Measurements from ENCODE around the gene SENP3. TPM values are rescaled to one million over a fixed set of nuclear protein-coding genes. Genes with fewer than 3 reads are reported as not detected.

SENP3 gene
- total RNA-seq, 2 donors from 2014 or later, result 71.5 to 82.3 TPM

DNA sequence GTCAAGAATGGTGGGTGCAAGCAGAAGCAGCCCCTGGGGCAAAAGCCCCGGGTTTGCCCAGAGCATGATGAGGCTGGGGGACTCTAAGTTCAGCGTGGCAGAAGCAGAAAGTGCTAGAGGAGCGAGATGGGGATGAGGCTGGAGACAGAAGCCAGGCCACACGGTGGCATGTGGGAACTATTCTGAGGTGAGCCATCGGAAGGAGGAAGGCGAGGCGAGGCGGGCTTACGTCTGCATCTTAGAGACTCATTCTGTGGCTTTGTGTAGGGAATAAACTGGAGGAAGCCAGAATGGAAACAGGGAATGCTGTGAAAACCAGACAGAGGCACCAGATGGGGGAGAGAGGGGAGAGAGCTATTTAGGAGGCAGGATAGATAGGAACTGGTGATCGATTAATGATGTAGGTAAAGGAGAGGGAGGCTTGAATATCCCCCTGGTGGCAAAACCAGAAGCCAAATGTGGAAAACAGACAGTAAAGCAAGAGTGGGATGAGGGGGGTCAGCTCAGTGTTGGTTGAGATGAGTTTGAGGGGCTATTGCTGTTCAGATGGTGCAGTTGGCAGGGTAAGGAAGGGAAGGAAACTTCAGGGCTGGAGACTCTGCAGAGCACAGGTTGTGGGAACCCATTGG lies 6.3 kb upstream of the SENP3 start:
- Mint-ChIP-seq H3K27ac (no peak overlapping the region), H3K4me3 (no peak overlapping the region)
- DNase-seq, result peak; percentile 65

GRCh38 chr17:7556627-7557026 lies 5.1 kb upstream of the SENP3 start:
- Histone ChIP-seq H3K4me3 (ENCODE audit: low read length) (no peak overlapping the region), H3K36me3 (ENCODE audit: control insufficient read depth, insufficient read depth, low read length) (no peaks in the 10 kb centered on the region), H3K4me1 (ENCODE audit: control insufficient read depth, insufficient read depth, low read length) (peaks cover 3% of the 10 kb centered on the region), H3K9me3 (ENCODE audit: control insufficient read depth, low read length) (no peaks in the 10 kb centered on the region), H3K9ac (ENCODE audit: extremely low read depth, low read length, poor library complexity, severe bottlenecking) (no peak overlapping the region), H3K27me3 (ENCODE audit: control insufficient read depth, insufficient read depth, low read length, poor library complexity, severe bottlenecking) (no peaks in the 10 kb centered on the region), H3K27ac (ENCODE audit: low read depth, low read length) (no peak overlapping the region)
- 95 to 100% methylated on average over 4 to 12 of the region's 12 CpGs for WGBS, 2 experiments (ENCODE audit: insufficient coverage in 1 of 2, insufficient read length in 1 of 2)
- DNase-seq, result no peak
- TF ChIP-seq, protein P1, sequence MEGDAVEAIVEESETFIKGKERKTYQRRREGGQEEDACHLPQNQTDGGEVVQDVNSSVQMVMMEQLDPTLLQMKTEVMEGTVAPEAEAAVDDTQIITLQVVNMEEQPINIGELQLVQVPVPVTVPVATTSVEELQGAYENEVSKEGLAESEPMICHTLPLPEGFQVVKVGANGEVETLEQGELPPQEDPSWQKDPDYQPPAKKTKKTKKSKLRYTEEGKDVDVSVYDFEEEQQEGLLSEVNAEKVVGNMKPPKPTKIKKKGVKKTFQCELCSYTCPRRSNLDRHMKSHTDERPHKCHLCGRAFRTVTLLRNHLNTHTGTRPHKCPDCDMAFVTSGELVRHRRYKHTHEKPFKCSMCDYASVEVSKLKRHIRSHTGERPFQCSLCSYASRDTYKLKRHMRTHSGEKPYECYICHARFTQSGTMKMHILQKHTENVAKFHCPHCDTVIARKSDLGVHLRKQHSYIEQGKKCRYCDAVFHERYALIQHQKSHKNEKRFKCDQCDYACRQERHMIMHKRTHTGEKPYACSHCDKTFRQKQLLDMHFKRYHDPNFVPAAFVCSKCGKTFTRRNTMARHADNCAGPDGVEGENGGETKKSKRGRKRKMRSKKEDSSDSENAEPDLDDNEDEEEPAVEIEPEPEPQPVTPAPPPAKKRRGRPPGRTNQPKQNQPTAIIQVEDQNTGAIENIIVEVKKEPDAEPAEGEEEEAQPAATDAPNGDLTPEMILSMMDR (conservative IDR thresholded peaks at IDR 0.05), result no peak
- Mint-ChIP-seq H3K27ac (no peak overlapping the region), H3K36me3 (ENCODE audit: low read depth) (no peaks in the 10 kb centered on the region), H3K4me3 (no peak overlapping the region), H3K9me3 (no peaks in the 10 kb centered on the region), H3K4me1 (peaks cover 28% of the 10 kb centered on the region), H3K27me3 (ENCODE audit: insufficient read depth) (no peaks in the 10 kb centered on the region)

More for the DNA sequence above, 6.3 kb upstream of the SENP3 start:
- WGBS, 2 experiments (ENCODE audit: insufficient coverage in 1 of 2, insufficient read length in 1 of 2), result 71 to 72% methylated on average over 8 to 10 of the region's 10 CpGs
- no peaks in the 10 kb centered on the region for H3K9me3 Mint-ChIP-seq
- Histone ChIP-seq H3K4me1 (ENCODE audit: control insufficient read depth, insufficient read depth, low read length) (no peaks in the 10 kb centered on the region), H3K9me3 (ENCODE audit: control insufficient read depth, low read length) (no peaks in the 10 kb centered on the region), H3K36me3 (ENCODE audit: control insufficient read depth, insufficient read depth, low read length) (no peaks in the 10 kb centered on the region), H3K27ac (ENCODE audit: low read depth, low read length) (no peak overlapping the region), H3K4me3 (ENCODE audit: low read length) (no peak overlapping the region), H3K27me3 (ENCODE audit: control insufficient read depth, insufficient read depth, low read length, poor library complexity, severe bottlenecking) (no peaks in the 10 kb centered on the region), H3K9ac (ENCODE audit: extremely low read depth, low read length, poor library complexity, severe bottlenecking) (no peak overlapping the region)
- no peaks in the 10 kb centered on the region for H3K27me3 Mint-ChIP-seq (ENCODE audit: insufficient read depth)
- H3K4me1 Mint-ChIP-seq, result peaks cover 20% of the 10 kb centered on the region
- H3K36me3 Mint-ChIP-seq (ENCODE audit: low read depth), result no peaks in the 10 kb centered on the region
- TF ChIP-seq, protein P1 (conservative IDR thresholded peaks at IDR 0.05), result peak; percentile 68

GRCh38 chr17:7557147-7557764 lies 4.5 kb upstream of the SENP3 start:
- DNase-seq, result peak; percentile 77
- Mint-ChIP-seq H3K4me1 (peaks cover 28% of the 10 kb centered on the region), H3K27ac (no peak overlapping the region), H3K9me3 (no peaks in the 10 kb centered on the region), H3K27me3 (ENCODE audit: insufficient read depth) (no peaks in the 10 kb centered on the region), H3K4me3 (no peak overlapping the region), H3K36me3 (ENCODE audit: low read depth) (no peaks in the 10 kb centered on the region)
- Histone ChIP-seq H3K4me1 (ENCODE audit: control insufficient read depth, insufficient read depth, low read length) (peaks cover 3% of the 10 kb centered on the region), H3K9ac (ENCODE audit: extremely low read depth, low read length, poor library complexity, severe bottlenecking) (no peak overlapping the region), H3K4me3 (ENCODE audit: low read length) (no peak overlapping the region), H3K27ac (ENCODE audit: low read depth, low read length) (no peak overlapping the region), H3K36me3 (ENCODE audit: control insufficient read depth, insufficient read depth, low read length) (no peaks in the 10 kb centered on the region), H3K27me3 (ENCODE audit: control insufficient read depth, insufficient read depth, low read length, poor library complexity, severe bottlenecking) (no peaks in the 10 kb centered on the region), H3K9me3 (ENCODE audit: control insufficient read depth, low read length) (no peaks in the 10 kb centered on the region)
- 81 to 91% methylated on average over 11 to 19 of the region's 19 CpGs for WGBS, 2 experiments (ENCODE audit: insufficient coverage in 1 of 2, insufficient read length in 1 of 2)
- TF ChIP-seq, protein P1 (conservative IDR thresholded peaks at IDR 0.05), result no peak
